CD4-positive, CD25-positive, alpha-beta regulatory T cell (primary cell): ENCODE measurements around the gene GRK6. TPM values are rescaled to one million over a fixed set of nuclear protein-coding genes. Genes with fewer than 3 reads are reported as not detected.

Experiments
- ATAC-seq, 2 donors: fragments of 150-1000 bp; cut with Tn5 transposase; one replicate each; pipeline ENCODE4 v1.10.0; 2021; ENCODE audit warnings: low read depth in 2 of 2, moderate number of reproducible peaks in 2 of 2, moderate library complexity in 1 of 2
- DNase-seq, 3 donors: peaks; one replicate each; pipeline versions ENCODE4 v3.0.0 to v3.0.0-alpha.2; 2012 to 2022; ENCODE audit warnings: mixed read lengths in 1 of 3
- H3K27ac ChIP-seq: one replicate; pipeline ENCODE4 v1.7.0; 2013; ENCODE audit warnings: mild to moderate bottlenecking, low read length; ENCODE audit not compliant: insufficient read depth, poor library complexity, severe bottlenecking
- H3K27me3 ChIP-seq: one replicate; pipeline ENCODE4 v1.7.0; 2013; ENCODE audit warnings: low read length; ENCODE audit not compliant: control insufficient read depth, insufficient read depth
- H3K36me3 ChIP-seq: one replicate; pipeline ENCODE4 v1.7.0; 2013; ENCODE audit warnings: mild to moderate bottlenecking, low read length, moderate library complexity; ENCODE audit not compliant: control insufficient read depth, insufficient read depth
- H3K4me1 ChIP-seq: 2 replicates; pipeline ENCODE4 v1.7.0; 2013; ENCODE audit warnings: mild to moderate bottlenecking, low read length; ENCODE audit not compliant: insufficient read depth, control insufficient read depth, poor library complexity, severe bottlenecking
- H3K4me3 ChIP-seq: one replicate; pipeline ENCODE4 v1.7.0; 2013; ENCODE audit warnings: low read depth, mild to moderate bottlenecking, low read length, moderate library complexity
- H3K9me3 ChIP-seq, 2 experiments: 1 replicate in 1 of 2; 2 replicates in 1 of 2; pipeline ENCODE4 v1.7.0; 2013; ENCODE audit warnings: low read length in 2 of 2, mild to moderate bottlenecking in 1 of 2, moderate library complexity in 1 of 2; ENCODE audit not compliant: control insufficient read depth in 2 of 2
- H3K27ac Mint-ChIP-seq, 3 donors: one replicate each; pipeline ENCODE4 v1.8.0; 2020 to 2022; ENCODE audit warnings: mild to moderate bottlenecking in 3 of 3, mixed read lengths in 3 of 3, moderate library complexity in 2 of 3
- H3K27me3 Mint-ChIP-seq: one replicate; pipeline ENCODE4 v1.8.0; 2022; ENCODE audit warnings: mild to moderate bottlenecking, mixed read lengths
- H3K36me3 Mint-ChIP-seq: one replicate; pipeline ENCODE4 v1.8.0; 2020; ENCODE audit warnings: mixed read lengths
- H3K4me1 Mint-ChIP-seq, 4 donors: one replicate each; pipeline ENCODE4 v1.8.0; 2020 to 2022; ENCODE audit warnings: mixed read lengths in 4 of 4, mild to moderate bottlenecking in 1 of 4
- H3K4me3 Mint-ChIP-seq, 4 donors: one replicate each; pipeline ENCODE4 v1.8.0; 2020 to 2022; ENCODE audit warnings: mild to moderate bottlenecking in 4 of 4, mixed read lengths in 4 of 4, moderate library complexity in 3 of 4
- H3K9me3 Mint-ChIP-seq, 7 donors: one replicate each; pipeline ENCODE4 v1.8.0; 2020 to 2022; ENCODE audit warnings: mixed read lengths in 7 of 7, mild to moderate bottlenecking in 3 of 7, moderate library complexity in 2 of 7
- polyA plus RNA-seq, 4 donors: library from polyadenylated mRNA; unstranded; fragments of 300-500 nt; fragmentation: Illumina TruSeq; gene quantifications; one replicate each; pipeline ENCODE4 v1.2.3, GENCODE V29; 2021
- total RNA-seq: library from RNA; stranded (reverse); gene quantifications from one replicate; pipeline ENCODE4 v1.2.3, GENCODE V29; 2022

Gene GRK6
- total and polyA plus RNA-seq, 5 donors from 2014 or later, result 79.2 to 228 (median 112) TPM

GRCh38 chr5:177430140-177430951 is 3.9 kb downstream of the GRK6 start:
- no peak for DNase-seq
- Mint-ChIP-seq H3K9me3 (no peaks in the 10 kb centered on the region), H3K27ac (peak overlapping the region; percentile 89 to 96 (median 95)), H3K4me3 (peak overlapping the region; percentile 91 to 97 (median 94)), H3K4me1 (peaks cover 3 to 84% (median 43%) of the 10 kb centered on the region in 4 donors), H3K36me3 (peaks cover 12% of the 10 kb centered on the region), H3K27me3 (peaks cover 5% of the 10 kb centered on the region)
- H3K4me1 ChIP-seq, result peaks cover 93% of the 10 kb centered on the region
- peak overlapping the region; percentile 83 for H3K4me3 ChIP-seq
- no peaks in the 10 kb centered on the region for H3K9me3 ChIP-seq
- H3K27ac ChIP-seq, result peak overlapping the region; percentile 94
- no peak for ATAC-seq
- H3K27me3 ChIP-seq, result no peaks in the 10 kb centered on the region
- H3K36me3 ChIP-seq, result peaks cover 41% of the 10 kb centered on the region

- H3K36me3 ChIP-seq, result peaks cover 47% of the 10 kb centered on the region
- peaks cover 0 to 83% (median 39%) of the 10 kb centered on the region in 4 donors for H3K4me1 Mint-ChIP-seq
These were observed 4.5 kb downstream of the GRK6 start for GRCh38 chr5:177430972-177431316.

GRCh38 chr5:177431317-177432142 is 5.1 kb downstream of the GRK6 start:
- peaks cover 12% of the 10 kb centered on the region for H3K36me3 Mint-ChIP-seq
- peak overlapping the region; percentile 94 for H3K27ac ChIP-seq
- H3K36me3 ChIP-seq, result peaks cover 53% of the 10 kb centered on the region
- H3K4me3 Mint-ChIP-seq, result peak overlapping the region; percentile 91 to 97 (median 94)
- no peaks in the 10 kb centered on the region for H3K9me3 Mint-ChIP-seq
- peak overlapping the region; percentile 55 for H3K4me3 ChIP-seq
- H3K27me3 ChIP-seq, result no peaks in the 10 kb centered on the region
- peaks cover 0 to 80% (median 36%) of the 10 kb centered on the region in 4 donors for H3K4me1 Mint-ChIP-seq
- no peaks in the 10 kb centered on the region for H3K9me3 ChIP-seq
- DNase-seq, result peak; percentile 62 to 96 (median 80)
- peak; percentile 36 to 48 for ATAC-seq
- H3K27ac Mint-ChIP-seq, result peak overlapping the region; percentile 89 to 96 (median 95)
- H3K4me1 ChIP-seq, result peaks cover 97% of the 10 kb centered on the region
- H3K27me3 Mint-ChIP-seq, result no peaks in the 10 kb centered on the region

More at GRCh38 chr5:177430972-177431316, 4.5 kb downstream of the GRK6 start:
- peak overlapping the region; percentile 89 to 96 (median 95) for H3K27ac Mint-ChIP-seq
- H3K27me3 Mint-ChIP-seq, result peaks cover 5% of the 10 kb centered on the region
- peak overlapping the region; percentile 94 for H3K27ac ChIP-seq
- H3K27me3 ChIP-seq, result no peaks in the 10 kb centered on the region
- no peak for ATAC-seq
- H3K4me3 Mint-ChIP-seq, result peak overlapping the region; percentile 91 to 97 (median 94)
- peaks cover 12% of the 10 kb centered on the region for H3K36me3 Mint-ChIP-seq
- H3K4me3 ChIP-seq, result no peak overlapping the region
- DNase-seq, result no peak
- H3K9me3 Mint-ChIP-seq, result no peaks in the 10 kb centered on the region
- H3K9me3 ChIP-seq, result no peaks in the 10 kb centered on the region
- H3K4me1 ChIP-seq, result peaks cover 93% of the 10 kb centered on the region

GRCh38 chr5:177432143-177432838 is 5.8 kb downstream of the GRK6 start:
- Histone ChIP-seq H3K27me3 (no peaks in the 10 kb centered on the region), H3K27ac (peak overlapping the region; percentile 94), H3K4me1 (peaks cover 96% of the 10 kb centered on the region), H3K4me3 (peak overlapping the region; percentile 32), H3K9me3 (no peaks in the 10 kb centered on the region), H3K36me3 (peaks cover 59% of the 10 kb centered on the region)
- DNase-seq, result no peak
- peaks cover 0 to 87% (median 35%) of the 10 kb centered on the region in 4 donors for H3K4me1 Mint-ChIP-seq
- H3K4me3 Mint-ChIP-seq, result peak overlapping the region; percentile 91 to 97 (median 94)
- peak overlapping the region; percentile 89 to 96 (median 89) for H3K27ac Mint-ChIP-seq
- no peaks in the 10 kb centered on the region for H3K9me3 Mint-ChIP-seq
- peaks cover 19% of the 10 kb centered on the region for H3K36me3 Mint-ChIP-seq
- H3K27me3 Mint-ChIP-seq, result no peaks in the 10 kb centered on the region
- ATAC-seq, result no peak

- H3K4me1 Mint-ChIP-seq, result peaks cover 0 to 89% (median 38%) of the 10 kb centered on the region in 4 donors
- DNase-seq (no peak), ATAC-seq (no peak)
- peak overlapping the region in 3 of 4 donors; percentile 21 to 62 (median 52) for H3K4me3 Mint-ChIP-seq
- H3K36me3 Mint-ChIP-seq, result peaks cover 23% of the 10 kb centered on the region
- Histone ChIP-seq H3K27me3 (no peaks in the 10 kb centered on the region), H3K27ac (peak overlapping the region; percentile 94), H3K9me3 (no peaks in the 10 kb centered on the region), H3K36me3 (peaks cover 66% of the 10 kb centered on the region), H3K4me1 (peaks cover 94% of the 10 kb centered on the region), H3K4me3 (no peak overlapping the region)
- H3K27ac Mint-ChIP-seq, result peak overlapping the region in 2 of 3 donors; percentile 15 to 56
- H3K27me3 Mint-ChIP-seq, result no peaks in the 10 kb centered on the region
- no peaks in the 10 kb centered on the region for H3K9me3 Mint-ChIP-seq
These were observed 6.6 kb downstream of the GRK6 start for GRCh38 chr5:177432839-177433657.

- Mint-ChIP-seq H3K27me3 (no peaks in the 10 kb centered on the region), H3K9me3 (no peaks in the 10 kb centered on the region), H3K36me3 (peaks cover 28% of the 10 kb centered on the region), H3K4me1 (peaks cover 0 to 89% (median 40%) of the 10 kb centered on the region in 4 donors), H3K27ac (peak overlapping the region in 1 of 3 donors; percentile 15), H3K4me3 (peak overlapping the region in 3 of 4 donors; percentile 27 to 88 (median 52))
- Histone ChIP-seq H3K4me1 (peaks cover 92% of the 10 kb centered on the region), H3K9me3 (no peaks in the 10 kb centered on the region), H3K4me3 (no peak overlapping the region), H3K27ac (peak overlapping the region; percentile 94), H3K27me3 (no peaks in the 10 kb centered on the region), H3K36me3 (peaks cover 69% of the 10 kb centered on the region)
- DNase-seq (no peak), ATAC-seq (no peak)
These were observed 7.3 kb downstream of the GRK6 start for GRCh38 chr5:177433658-177434217.
